Astrocyte (in vitro differentiated cells and primary cell): Measurements from ENCODE around the gene SLC7A10.

Experiments used
- EZH2 ChIP-seq: IDR thresholded peaks from 2 replicates; pipeline ENCODE4 v1.6.1; 2012; ENCODE audit warnings: mild to moderate bottlenecking, low read length, inconsistent platforms; ENCODE audit not compliant: insufficient read depth
- TF ChIP-seq, protein P1 (sequence below): IDR thresholded peaks from 2 replicates; pipeline ENCODE4 v1.5.1; 2011; ENCODE audit warnings: low read depth, mild to moderate bottlenecking, inconsistent platforms, low read length, moderate library complexity; ENCODE audit not compliant: insufficient read depth

DNA sequence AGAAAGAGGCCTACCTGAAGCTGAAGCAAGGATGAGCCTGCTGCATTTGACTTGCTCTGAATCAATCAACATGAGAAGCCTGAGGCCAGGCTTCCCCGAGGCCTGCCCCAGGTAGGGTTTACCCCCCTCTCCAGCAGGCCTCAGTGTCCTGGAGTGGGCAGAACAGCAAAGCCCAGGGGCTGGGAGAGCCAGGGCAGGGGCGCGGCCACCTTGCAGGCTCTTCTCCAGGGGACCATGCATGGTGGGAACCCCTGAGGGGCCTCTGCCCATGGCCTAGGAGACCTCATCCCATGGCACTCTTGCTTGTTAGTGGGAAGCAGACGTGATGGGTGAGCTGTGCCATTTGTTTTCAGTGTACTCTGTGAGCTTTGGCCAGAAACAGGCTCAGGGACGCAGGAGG lies 51.5 kb downstream of the SLC7A10 start:
- TF ChIP-seq, protein P1, sequence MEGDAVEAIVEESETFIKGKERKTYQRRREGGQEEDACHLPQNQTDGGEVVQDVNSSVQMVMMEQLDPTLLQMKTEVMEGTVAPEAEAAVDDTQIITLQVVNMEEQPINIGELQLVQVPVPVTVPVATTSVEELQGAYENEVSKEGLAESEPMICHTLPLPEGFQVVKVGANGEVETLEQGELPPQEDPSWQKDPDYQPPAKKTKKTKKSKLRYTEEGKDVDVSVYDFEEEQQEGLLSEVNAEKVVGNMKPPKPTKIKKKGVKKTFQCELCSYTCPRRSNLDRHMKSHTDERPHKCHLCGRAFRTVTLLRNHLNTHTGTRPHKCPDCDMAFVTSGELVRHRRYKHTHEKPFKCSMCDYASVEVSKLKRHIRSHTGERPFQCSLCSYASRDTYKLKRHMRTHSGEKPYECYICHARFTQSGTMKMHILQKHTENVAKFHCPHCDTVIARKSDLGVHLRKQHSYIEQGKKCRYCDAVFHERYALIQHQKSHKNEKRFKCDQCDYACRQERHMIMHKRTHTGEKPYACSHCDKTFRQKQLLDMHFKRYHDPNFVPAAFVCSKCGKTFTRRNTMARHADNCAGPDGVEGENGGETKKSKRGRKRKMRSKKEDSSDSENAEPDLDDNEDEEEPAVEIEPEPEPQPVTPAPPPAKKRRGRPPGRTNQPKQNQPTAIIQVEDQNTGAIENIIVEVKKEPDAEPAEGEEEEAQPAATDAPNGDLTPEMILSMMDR, result no peak
- TF ChIP-seq EZH2, result no peak
